Breast epithelium (tissue), 3 donors: ENCODE results near the gene NFIB.

Experiments
- CTCF ChIP-seq, 3 donors: fragments of 450-650 bp; IDR thresholded peaks; one replicate each; pipeline ENCODE4 v1.5.1; 2016 to 2017; ENCODE audit warnings: antibody characterized with exemption in 3 of 3, mild to moderate bottlenecking in 3 of 3, moderate library complexity in 3 of 3
- POLR2A ChIP-seq: fragments of 450-650 bp; IDR thresholded peaks from one replicate; pipeline ENCODE4 v1.6.1; 2016; ENCODE audit warnings: antibody characterized with exemption, mild to moderate bottlenecking, moderate library complexity

GRCh38 chr9:14306188-14306587 lies 7.8 kb downstream of the NFIB start:
- TF ChIP-seq CTCF (IDR thresholded peaks at IDR 0.05) (no peak), POLR2A (no peak)
